Activated T-helper 17 cell treated with anti-CD3 and anti-CD28 coated beads, Interleukin-2, amount 50 U/mL, for 72 hours (primary cell): ENCODE measurements around the gene FBXL2. TPM values are rescaled to one million over a fixed set of nuclear protein-coding genes. Genes with fewer than 3 reads are reported as not detected.

Experiments
- ATAC-seq: fragments of 150-1000 bp; cut with Tn5 transposase; replicated peaks from 2 replicates; pipeline ENCODE4 v1.10.0; 2021; ENCODE audit warnings: mild to moderate bottlenecking, moderate library complexity
- H3K27ac Mint-ChIP-seq: one replicate; pipeline ENCODE4 v1.8.0; 2022; ENCODE audit warnings: mixed read lengths
- H3K27me3 Mint-ChIP-seq: one replicate; pipeline ENCODE4 v1.8.0; 2022; ENCODE audit warnings: mixed read lengths
- H3K36me3 Mint-ChIP-seq: one replicate; pipeline ENCODE4 v1.8.0; 2022; ENCODE audit warnings: low read depth, mild to moderate bottlenecking, mixed read lengths
- H3K4me1 Mint-ChIP-seq: one replicate; pipeline ENCODE4 v1.8.0; 2022; ENCODE audit warnings: mixed read lengths
- H3K4me3 Mint-ChIP-seq: one replicate; pipeline ENCODE4 v1.8.0; 2022; ENCODE audit warnings: mild to moderate bottlenecking, mixed read lengths
- H3K9me3 Mint-ChIP-seq: one replicate; pipeline ENCODE4 v1.8.0; 2022; ENCODE audit warnings: mixed read lengths
- total RNA-seq, 2 donors: library from RNA; stranded (reverse); gene quantifications; one replicate each; pipeline ENCODE4 v1.2.3, GENCODE V29; 2022

The FBXL2 gene
- total RNA-seq, 2 donors from 2014 or later, result 0.08 to 0.11 TPM

GRCh38 chr3:33339758-33340157 is 62.5 kb downstream of the FBXL2 start:
- no peak overlapping the region for H3K4me3 Mint-ChIP-seq
- no peaks in the 10 kb centered on the region for H3K9me3 Mint-ChIP-seq
- ATAC-seq, result no peak
- no peaks in the 10 kb centered on the region for H3K27me3 Mint-ChIP-seq
- no peaks in the 10 kb centered on the region for H3K4me1 Mint-ChIP-seq
- H3K27ac Mint-ChIP-seq, result no peak overlapping the region
- H3K36me3 Mint-ChIP-seq, result no peaks in the 10 kb centered on the region

- ATAC-seq, result no peak
- Mint-ChIP-seq H3K4me1 (no peaks in the 10 kb centered on the region), H3K27ac (no peak overlapping the region), H3K36me3 (no peaks in the 10 kb centered on the region), H3K9me3 (no peaks in the 10 kb centered on the region), H3K27me3 (peaks cover 6% of the 10 kb centered on the region), H3K4me3 (no peak overlapping the region)
Observed at GRCh38 chr3:33355611-33356010, 78.4 kb downstream of the FBXL2 start.

GRCh38 chr3:33358172-33358781 is 81.0 kb downstream of the FBXL2 start:
- H3K36me3 Mint-ChIP-seq, result no peaks in the 10 kb centered on the region
- peaks cover 6% of the 10 kb centered on the region for H3K27me3 Mint-ChIP-seq
- no peak overlapping the region for H3K27ac Mint-ChIP-seq
- H3K9me3 Mint-ChIP-seq, result no peaks in the 10 kb centered on the region
- no peak for ATAC-seq
- no peak overlapping the region for H3K4me3 Mint-ChIP-seq
- no peaks in the 10 kb centered on the region for H3K4me1 Mint-ChIP-seq

- H3K27me3 Mint-ChIP-seq, result peaks cover 6% of the 10 kb centered on the region
- H3K4me3 Mint-ChIP-seq, result no peak overlapping the region
- H3K36me3 Mint-ChIP-seq, result no peaks in the 10 kb centered on the region
- H3K4me1 Mint-ChIP-seq, result no peaks in the 10 kb centered on the region
- no peaks in the 10 kb centered on the region for H3K9me3 Mint-ChIP-seq
- H3K27ac Mint-ChIP-seq, result no peak overlapping the region
- ATAC-seq, result no peak
Observed at GRCh38 chr3:33360136-33360825, 83.0 kb downstream of the FBXL2 start.

GRCh38 chr3:33363113-33363800 is 86.0 kb downstream of the FBXL2 start:
- ATAC-seq, result no peak
- Mint-ChIP-seq H3K4me1 (no peaks in the 10 kb centered on the region), H3K36me3 (no peaks in the 10 kb centered on the region), H3K27ac (no peak overlapping the region), H3K9me3 (no peaks in the 10 kb centered on the region), H3K27me3 (peaks cover 3% of the 10 kb centered on the region), H3K4me3 (no peak overlapping the region)

- ATAC-seq, result no peak
- Mint-ChIP-seq H3K36me3 (no peaks in the 10 kb centered on the region), H3K27me3 (no peaks in the 10 kb centered on the region), H3K27ac (no peak overlapping the region), H3K4me1 (no peaks in the 10 kb centered on the region), H3K9me3 (no peaks in the 10 kb centered on the region), H3K4me3 (no peak overlapping the region)
Observed at GRCh38 chr3:33364060-33364459, 86.8 kb downstream of the FBXL2 start.

- no peaks in the 10 kb centered on the region for H3K9me3 Mint-ChIP-seq
- no peak overlapping the region for H3K27ac Mint-ChIP-seq
- H3K4me1 Mint-ChIP-seq, result no peaks in the 10 kb centered on the region
- H3K36me3 Mint-ChIP-seq, result no peaks in the 10 kb centered on the region
- peaks cover 3% of the 10 kb centered on the region for H3K27me3 Mint-ChIP-seq
- no peak overlapping the region for H3K4me3 Mint-ChIP-seq
- no peak for ATAC-seq
Observed at GRCh38 chr3:33364531-33365128, 87.4 kb downstream of the FBXL2 start.

GRCh38 chr3:33372218-33373081 is 95.2 kb downstream of the FBXL2 start:
- H3K36me3 Mint-ChIP-seq, result no peaks in the 10 kb centered on the region
- H3K9me3 Mint-ChIP-seq, result no peaks in the 10 kb centered on the region
- H3K4me3 Mint-ChIP-seq, result peak overlapping the region; percentile 16
- peaks cover 9% of the 10 kb centered on the region for H3K4me1 Mint-ChIP-seq
- H3K27me3 Mint-ChIP-seq, result peaks cover 6% of the 10 kb centered on the region
- peak; percentile 98 for ATAC-seq
- H3K27ac Mint-ChIP-seq, result no peak overlapping the region

- Mint-ChIP-seq H3K36me3 (no peaks in the 10 kb centered on the region), H3K27me3 (peaks cover 6% of the 10 kb centered on the region), H3K4me3 (peak overlapping the region; percentile 16), H3K4me1 (peaks cover 9% of the 10 kb centered on the region), H3K9me3 (no peaks in the 10 kb centered on the region), H3K27ac (no peak overlapping the region)
- no peak for ATAC-seq
Observed at GRCh38 chr3:33373082-33373437, 95.8 kb downstream of the FBXL2 start.

- ATAC-seq, result no peak
- no peaks in the 10 kb centered on the region for H3K9me3 Mint-ChIP-seq
- no peaks in the 10 kb centered on the region for H3K27me3 Mint-ChIP-seq
- H3K4me3 Mint-ChIP-seq, result no peak overlapping the region
- H3K36me3 Mint-ChIP-seq, result no peaks in the 10 kb centered on the region
- H3K27ac Mint-ChIP-seq, result no peak overlapping the region
- peaks cover 7% of the 10 kb centered on the region for H3K4me1 Mint-ChIP-seq
Observed at GRCh38 chr3:33377489-33377888, 100.2 kb downstream of the FBXL2 start.

- no peak for ATAC-seq
- no peaks in the 10 kb centered on the region for H3K27me3 Mint-ChIP-seq
Observed at GRCh38 chr3:33377931-33378330, 100.7 kb downstream of the FBXL2 start.

GRCh38 chr3:33380653-33381052 is 103.4 kb downstream of the FBXL2 start:
- Mint-ChIP-seq H3K4me1 (no peaks in the 10 kb centered on the region), H3K27ac (no peak overlapping the region), H3K36me3 (no peaks in the 10 kb centered on the region), H3K27me3 (no peaks in the 10 kb centered on the region), H3K4me3 (no peak overlapping the region), H3K9me3 (no peaks in the 10 kb centered on the region)
- no peak for ATAC-seq

More at GRCh38 chr3:33377931-33378330, 100.7 kb downstream of the FBXL2 start:
- Mint-ChIP-seq H3K36me3 (no peaks in the 10 kb centered on the region), H3K4me3 (no peak overlapping the region), H3K9me3 (no peaks in the 10 kb centered on the region), H3K4me1 (peaks cover 2% of the 10 kb centered on the region), H3K27ac (no peak overlapping the region)

GRCh38 chr3:33383951-33384350 is 106.7 kb downstream of the FBXL2 start:
- no peaks in the 10 kb centered on the region for H3K9me3 Mint-ChIP-seq
- no peaks in the 10 kb centered on the region for H3K4me1 Mint-ChIP-seq
- H3K4me3 Mint-ChIP-seq, result no peak overlapping the region
- H3K27me3 Mint-ChIP-seq, result no peaks in the 10 kb centered on the region
- ATAC-seq, result no peak
- H3K27ac Mint-ChIP-seq, result no peak overlapping the region
- peaks cover 30% of the 10 kb centered on the region for H3K36me3 Mint-ChIP-seq

- ATAC-seq, result peak; percentile 97
- no peaks in the 10 kb centered on the region for H3K4me1 Mint-ChIP-seq
- H3K27ac Mint-ChIP-seq, result peak overlapping the region; percentile 63
- peaks cover 44% of the 10 kb centered on the region for H3K36me3 Mint-ChIP-seq
- no peaks in the 10 kb centered on the region for H3K9me3 Mint-ChIP-seq
- H3K27me3 Mint-ChIP-seq, result no peaks in the 10 kb centered on the region
- peak overlapping the region; percentile 4 for H3K4me3 Mint-ChIP-seq
Observed at GRCh38 chr3:33385423-33385822, 108.2 kb downstream of the FBXL2 start.
